Mesenchymal stem cell (in vitro differentiated cells and primary cell): Measurements from ENCODE around the gene MGLL.

Source experiments
- DNase-seq: peaks from one replicate; pipeline ENCODE4 v3.0.0-alpha.2; 2013
- H2AFZ ChIP-seq: one replicate; pipeline ENCODE4 v1.6.1; 2013; ENCODE audit warnings: low read depth, mild to moderate bottlenecking, control low read depth, inconsistent platforms, low read length, moderate library complexity
- H2AK5ac ChIP-seq: 2 replicates; pipeline ENCODE4 v1.6.1; 2013; ENCODE audit warnings: low read length, moderate library complexity, mild to moderate bottlenecking, inconsistent platforms; ENCODE audit not compliant: severe bottlenecking
- H2BK120ac ChIP-seq: one replicate; pipeline ENCODE4 v1.6.1; 2013; ENCODE audit warnings: low read depth, mild to moderate bottlenecking, inconsistent platforms, low read length, moderate library complexity
- H2BK12ac ChIP-seq, 2 experiments: one replicate each; pipeline ENCODE4 v1.6.1; 2013; ENCODE audit warnings: inconsistent platforms in 2 of 2, low read length in 2 of 2, mild to moderate bottlenecking in 2 of 2, moderate library complexity in 2 of 2, control low read depth in 1 of 2
- H2BK15ac ChIP-seq: one replicate; pipeline ENCODE4 v1.6.1; 2013; ENCODE audit warnings: mild to moderate bottlenecking, low read depth, inconsistent platforms; ENCODE audit not compliant: poor library complexity, severe bottlenecking
- H2BK5ac ChIP-seq: 2 replicates; pipeline ENCODE4 v1.6.1; 2013; ENCODE audit warnings: low read depth, mild to moderate bottlenecking, low read length, control low read depth, inconsistent platforms; ENCODE audit not compliant: poor library complexity, severe bottlenecking
- H3K14ac ChIP-seq, 2 experiments: one replicate each; pipeline ENCODE4 v1.6.1; 2013; ENCODE audit warnings: inconsistent platforms in 2 of 2, low read length in 2 of 2, control low read depth in 1 of 2, mild to moderate bottlenecking in 1 of 2, moderate library complexity in 1 of 2
- H3K18ac ChIP-seq, 2 experiments: one replicate each; pipeline ENCODE4 v1.6.1; 2013; ENCODE audit warnings: inconsistent platforms in 2 of 2, low read length in 2 of 2, control low read depth in 1 of 2, low read depth in 1 of 2, mild to moderate bottlenecking in 1 of 2
- H3K23ac ChIP-seq, 2 experiments: one replicate each; pipeline ENCODE4 v1.6.1; 2013; ENCODE audit warnings: inconsistent platforms in 2 of 2, low read length in 2 of 2, mild to moderate bottlenecking in 2 of 2, moderate library complexity in 2 of 2, control low read depth in 1 of 2
- H3K27ac ChIP-seq: 2 replicates; pipeline ENCODE4 v1.5.1; 2013; ENCODE audit warnings: mild to moderate bottlenecking, moderate library complexity, low read length, control low read depth, inconsistent platforms; ENCODE audit not compliant: poor library complexity, severe bottlenecking
- H3K27me3 ChIP-seq, 2 experiments: 2 replicates each; pipeline versions ENCODE4 v1.6.1 to v1.7.0; 2013; ENCODE audit warnings: low read length in 2 of 2, mild to moderate bottlenecking in 2 of 2, moderate library complexity in 2 of 2, control low read depth in 1 of 2, inconsistent platforms in 1 of 2; ENCODE audit not compliant: control insufficient read depth in 1 of 2, insufficient read depth in 1 of 2
- H3K36me3 ChIP-seq, 2 experiments: 2 replicates each; pipeline versions ENCODE4 v1.6.1 to v1.7.0; 2013; ENCODE audit warnings: low read length in 2 of 2, control low read depth in 1 of 2, inconsistent platforms in 1 of 2, low read depth in 1 of 2, mild to moderate bottlenecking in 1 of 2; ENCODE audit not compliant: insufficient read depth in 2 of 2, control insufficient read depth in 1 of 2
- H3K4ac ChIP-seq, 2 experiments: one replicate each; pipeline ENCODE4 v1.6.1; 2013; ENCODE audit warnings: inconsistent platforms in 2 of 2, low read length in 2 of 2, mild to moderate bottlenecking in 2 of 2, moderate library complexity in 2 of 2, control low read depth in 1 of 2, low read depth in 1 of 2
- H3K4me1 ChIP-seq: 2 replicates; pipeline ENCODE4 v1.6.1; 2013; ENCODE audit warnings: low read depth, low read length, control low read depth; ENCODE audit not compliant: control insufficient read depth, insufficient read depth
- H3K4me2 ChIP-seq: 2 replicates; pipeline ENCODE4 v1.6.1; 2013; ENCODE audit warnings: low read length, mild to moderate bottlenecking, inconsistent platforms; ENCODE audit not compliant: poor library complexity, severe bottlenecking
- H3K4me3 ChIP-seq, 2 experiments: 2 replicates each; pipeline versions ENCODE4 v1.5.1 to v1.7.0; 2013; ENCODE audit warnings: low read length in 2 of 2, mild to moderate bottlenecking in 2 of 2, control low read depth in 1 of 2, low read depth in 1 of 2; ENCODE audit not compliant: insufficient read depth in 1 of 2
- H3K79me1 ChIP-seq: replicated peaks from 2 replicates; pipeline ENCODE4 v1.6.1; 2013; ENCODE audit warnings: mild to moderate bottlenecking, control low read depth, low read length, inconsistent platforms; ENCODE audit not compliant: poor library complexity, severe bottlenecking
- H3K9ac ChIP-seq: 2 replicates; pipeline ENCODE4 v1.7.0; 2013; ENCODE audit warnings: mild to moderate bottlenecking, low read length, moderate library complexity
- H3K9me3 ChIP-seq: 2 replicates; pipeline ENCODE4 v1.7.0; 2013; ENCODE audit warnings: mild to moderate bottlenecking, low read length; ENCODE audit not compliant: control insufficient read depth
- H4K8ac ChIP-seq: one replicate; pipeline ENCODE4 v1.6.1; 2013; ENCODE audit warnings: inconsistent platforms, mild to moderate bottlenecking, low read length, moderate library complexity
- H4K91ac ChIP-seq: one replicate; pipeline ENCODE4 v1.6.1; 2013; ENCODE audit warnings: mild to moderate bottlenecking, low read length, inconsistent platforms
- WGBS: methylation state at CpG from one replicate; pipeline ENCODE4 v1.1.7; 2013; ENCODE audit warnings: mixed read lengths; 5-methylcytosine and 5-hydroxymethylcytosine counted together

The MGLL gene

DNA sequence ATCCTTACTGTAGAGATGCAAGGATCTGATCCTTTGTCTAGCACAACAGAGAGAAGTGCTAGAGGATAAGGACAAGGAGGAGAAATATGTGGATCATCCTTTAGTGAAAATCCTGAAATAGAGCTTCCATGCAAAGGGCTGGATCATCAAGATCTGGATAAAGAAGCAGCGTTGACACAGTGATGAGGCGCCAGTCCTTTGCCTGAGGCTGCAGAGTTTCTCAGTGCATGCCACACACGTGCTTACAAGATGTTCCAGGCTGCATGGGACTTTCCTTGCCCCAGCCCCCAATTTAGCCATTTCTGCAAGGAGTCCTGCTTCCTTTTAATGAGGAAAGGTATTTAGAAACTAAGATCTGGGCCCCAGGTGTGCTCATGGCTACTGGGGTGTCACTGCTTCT lies 156.7 kb downstream of the MGLL start:
- no peak overlapping the region for H3K18ac ChIP-seq
- H4K91ac ChIP-seq: no peak overlapping the region
- H3K27me3 ChIP-seq: no peaks in the 10 kb centered on the region
- no peaks in the 10 kb centered on the region for H3K36me3 ChIP-seq
- no peaks in the 10 kb centered on the region for H3K79me1 ChIP-seq
- 92% methylated on average over 2 of the region's 3 CpGs for WGBS
- H2BK12ac ChIP-seq: no peak overlapping the region
- no peak overlapping the region for H2AK5ac ChIP-seq
- H3K4me1 ChIP-seq: no peaks in the 10 kb centered on the region
- no peak overlapping the region for H2AFZ ChIP-seq
- no peak overlapping the region for H3K4me3 ChIP-seq
- H3K23ac ChIP-seq: no peak overlapping the region
- no peak overlapping the region for H3K9ac ChIP-seq
- H2BK15ac ChIP-seq: no peak overlapping the region
- H2BK5ac ChIP-seq: no peak overlapping the region
- no peak overlapping the region for H3K4ac ChIP-seq
- no peak overlapping the region for H4K8ac ChIP-seq
- no peak overlapping the region for H3K4me2 ChIP-seq
- no peaks in the 10 kb centered on the region for H3K9me3 ChIP-seq
- H3K27ac ChIP-seq: no peak overlapping the region
- H3K14ac ChIP-seq: no peak overlapping the region
- no peak for DNase-seq
- no peak overlapping the region for H2BK120ac ChIP-seq

DNA sequence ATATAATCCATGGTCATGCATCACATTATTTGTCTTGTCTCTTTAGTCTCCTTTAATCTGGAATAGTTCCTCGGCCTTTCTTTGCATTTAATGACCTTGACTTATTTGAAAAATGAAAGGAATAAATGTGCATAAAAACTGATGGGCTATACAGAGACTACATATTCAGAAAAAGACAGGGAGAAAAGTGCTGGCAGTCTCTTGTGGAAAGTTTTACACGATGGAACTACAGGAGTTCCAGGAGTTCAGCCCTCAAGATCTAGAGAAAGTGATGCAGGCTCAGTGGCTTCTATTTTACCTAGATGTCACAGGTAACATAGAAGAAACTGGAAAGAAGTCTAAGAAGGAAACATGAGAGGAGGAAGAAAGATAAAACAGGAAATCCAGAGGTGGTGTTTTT lies 157.2 kb downstream of the MGLL start:
- Histone ChIP-seq H2BK120ac (no peak overlapping the region), H2BK5ac (no peak overlapping the region), H3K79me1 (no peaks in the 10 kb centered on the region), H3K27ac (no peak overlapping the region), H4K8ac (no peak overlapping the region), H3K4me1 (no peaks in the 10 kb centered on the region), H3K9ac (no peak overlapping the region), H2AK5ac (no peak overlapping the region), H3K14ac (no peak overlapping the region), H2BK15ac (no peak overlapping the region), H3K4me3 (no peak overlapping the region), H3K23ac (no peak overlapping the region), H3K4me2 (no peak overlapping the region), H2AFZ (no peak overlapping the region), H2BK12ac (no peak overlapping the region), H4K91ac (no peak overlapping the region), H3K18ac (no peak overlapping the region), H3K4ac (no peak overlapping the region), H3K36me3 (no peaks in the 10 kb centered on the region), H3K27me3 (no peaks in the 10 kb centered on the region), H3K9me3 (no peaks in the 10 kb centered on the region)
- DNase-seq: no peak
- 83% methylated on average over 1 of the region's 2 CpGs for WGBS

DNA sequence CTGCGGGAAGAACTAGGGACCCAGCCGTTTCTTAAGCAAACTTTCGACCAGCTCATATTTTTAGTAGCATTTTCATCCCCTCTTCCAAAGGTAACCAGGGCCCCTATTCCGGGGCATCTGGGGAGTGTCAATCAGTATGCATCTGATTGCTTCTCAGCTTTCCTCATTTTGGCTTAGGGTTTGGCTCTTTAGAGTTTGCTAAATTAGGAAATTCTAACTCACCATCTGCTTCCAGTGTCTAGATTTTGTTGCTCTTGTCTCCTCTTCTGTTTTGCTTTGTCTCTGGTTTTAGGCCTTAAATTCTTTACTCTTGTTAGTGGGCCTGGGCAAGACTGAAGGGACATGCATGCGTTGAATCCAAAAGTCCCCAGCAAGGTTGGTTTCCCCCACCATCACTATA lies 159.2 kb downstream of the MGLL start:
- H3K36me3 ChIP-seq: no peaks in the 10 kb centered on the region
- H3K27ac ChIP-seq: no peak overlapping the region
- H3K4me3 ChIP-seq: no peak overlapping the region
- no peak overlapping the region for H3K18ac ChIP-seq
- no peak overlapping the region for H4K91ac ChIP-seq
- no peaks in the 10 kb centered on the region for H3K4me1 ChIP-seq
- H3K23ac ChIP-seq: no peak overlapping the region
- H3K27me3 ChIP-seq: no peaks in the 10 kb centered on the region
- no peaks in the 10 kb centered on the region for H3K79me1 ChIP-seq
- H3K9ac ChIP-seq: no peak overlapping the region
- H3K14ac ChIP-seq: no peak overlapping the region
- H2AFZ ChIP-seq: no peak overlapping the region
- H2BK15ac ChIP-seq: no peak overlapping the region
- no peak overlapping the region for H2BK12ac ChIP-seq
- no peak overlapping the region for H2BK120ac ChIP-seq
- no peak overlapping the region for H3K4ac ChIP-seq
- no peaks in the 10 kb centered on the region for H3K9me3 ChIP-seq
- H4K8ac ChIP-seq: no peak overlapping the region
- no peak overlapping the region for H2AK5ac ChIP-seq
- H3K4me2 ChIP-seq: no peak overlapping the region
- no peak overlapping the region for H2BK5ac ChIP-seq
- DNase-seq: no peak
- 97% methylated on average over 4 of the region's 5 CpGs for WGBS

DNA sequence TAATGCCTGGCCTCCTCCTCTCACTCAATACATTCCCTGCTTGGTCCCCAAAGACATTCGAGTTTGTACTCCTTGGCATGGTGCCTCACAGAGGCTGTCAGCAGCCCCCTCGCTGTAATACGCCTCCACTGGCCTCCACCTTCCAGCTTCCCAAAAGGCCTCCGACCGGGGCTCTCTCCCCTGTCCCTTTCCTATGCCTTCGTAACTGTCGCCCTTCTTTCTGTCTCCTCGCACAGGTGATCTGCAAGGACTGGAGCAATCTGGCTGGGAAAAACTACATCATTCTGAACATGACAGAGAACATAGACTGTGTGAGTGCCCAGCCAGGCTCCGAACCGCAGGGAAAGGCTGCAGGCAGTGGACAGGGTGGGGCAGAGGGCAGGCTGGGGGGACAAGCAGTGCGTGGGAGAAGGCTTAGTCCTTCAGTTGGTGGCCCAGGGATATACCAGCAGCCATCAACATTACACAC lies 160.3 kb downstream of the MGLL start:
- no peak overlapping the region for H2BK12ac ChIP-seq
- H3K14ac ChIP-seq: no peak overlapping the region
- H3K79me1 ChIP-seq: no peaks in the 10 kb centered on the region
- H3K23ac ChIP-seq: no peak overlapping the region
- no peak for DNase-seq
- H3K9ac ChIP-seq: no peak overlapping the region
- H2BK120ac ChIP-seq: no peak overlapping the region
- H2BK5ac ChIP-seq: no peak overlapping the region
- no peak overlapping the region for H2AFZ ChIP-seq
- WGBS: 93% methylated on average over 10 of the region's 11 CpGs
- no peaks in the 10 kb centered on the region for H3K27me3 ChIP-seq
- H3K4me1 ChIP-seq: no peaks in the 10 kb centered on the region
- H2BK15ac ChIP-seq: peak overlapping the region; percentile 75
- no peak overlapping the region for H4K8ac ChIP-seq
- H3K4ac ChIP-seq: no peak overlapping the region
- no peak overlapping the region for H4K91ac ChIP-seq
- no peaks in the 10 kb centered on the region for H3K36me3 ChIP-seq
- no peak overlapping the region for H3K27ac ChIP-seq
- H3K18ac ChIP-seq: no peak overlapping the region
- H3K9me3 ChIP-seq: no peaks in the 10 kb centered on the region
- H3K4me3 ChIP-seq: no peak overlapping the region
- no peak overlapping the region for H2AK5ac ChIP-seq
- no peak overlapping the region for H3K4me2 ChIP-seq
